SH-SY5Y (cell line): Measurements from ENCODE around the gene MPEG1.

Source experiments
- GATA2 ChIP-seq: IDR thresholded peaks from 2 replicates; pipeline ENCODE4 v1.6.1; 2011; ENCODE audit warnings: mild to moderate bottlenecking, low read depth, low read length
- GATA3 ChIP-seq: IDR thresholded peaks from 2 replicates; pipeline ENCODE4 v1.6.1; 2011; ENCODE audit warnings: low read depth, mild to moderate bottlenecking, low read length, moderate library complexity

DNA sequence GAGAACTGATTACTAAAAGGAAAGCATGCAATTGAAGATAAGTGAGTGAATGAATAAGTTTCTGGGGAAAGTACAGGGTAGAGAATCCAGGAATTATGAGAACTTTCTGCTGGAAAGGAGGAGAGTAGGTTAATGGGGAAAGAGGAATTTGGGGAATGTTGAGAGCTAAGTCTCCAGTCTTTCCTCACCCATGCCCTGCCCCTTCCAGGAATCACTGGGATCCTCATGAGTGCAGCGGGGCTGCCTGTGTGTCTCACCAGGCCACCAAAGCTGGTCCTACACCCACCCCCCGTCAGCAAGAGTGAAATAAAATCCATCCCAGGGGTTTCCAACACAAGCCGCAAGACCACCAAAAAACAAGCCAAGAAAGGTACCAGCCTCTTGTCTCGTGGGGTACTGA is 23.8 kb downstream of the MPEG1 start:
- no peak for TF ChIP-seq GATA2
- TF ChIP-seq GATA3: no peak
